Ishikawa (cell line): ENCODE measurements around the gene S100A13.

ENCODE experiments used
- CEBPB ChIP-seq: IDR thresholded peaks from 2 replicates; pipeline ENCODE4 v1.6.1; 2012
- EGR1 ChIP-seq: IDR thresholded peaks from 2 replicates; pipeline ENCODE4 v1.6.1; 2012
- EP300 ChIP-seq: IDR thresholded peaks from 2 replicates; pipeline ENCODE4 v1.6.1; 2012; ENCODE audit warnings: borderline replicate concordance
- FOXM1 ChIP-seq: IDR thresholded peaks from 2 replicates; pipeline ENCODE4 v1.6.1; 2012; ENCODE audit warnings: low read depth, borderline replicate concordance
- NFIC ChIP-seq: IDR thresholded peaks from 2 replicates; pipeline ENCODE4 v1.6.1; 2012
- RAD21 ChIP-seq: IDR thresholded peaks from 2 replicates; pipeline ENCODE4 v1.6.1; 2012; ENCODE audit warnings: low read depth
- TAF1 ChIP-seq: IDR thresholded peaks from 2 replicates; pipeline ENCODE4 v1.6.1; 2012; ENCODE audit warnings: low read depth, mild to moderate bottlenecking
- TEAD4 ChIP-seq: IDR thresholded peaks from 2 replicates; pipeline ENCODE4 v1.6.1; 2012
- YY1 ChIP-seq: IDR thresholded peaks from 2 replicates; pipeline ENCODE4 v1.6.1; 2012; ENCODE audit warnings: low read depth
- ZBTB7A ChIP-seq: IDR thresholded peaks from 2 replicates; pipeline ENCODE4 v1.6.1; 2012; ENCODE audit warnings: low read depth
- TF ChIP-seq, protein P1 (sequence below): IDR thresholded peaks from 2 replicates; pipeline ENCODE4 v1.6.1; 2012
- TF ChIP-seq, protein P2 (sequence below): IDR thresholded peaks from 2 replicates; pipeline ENCODE4 v1.6.1; 2012; ENCODE audit warnings: low read depth, mild to moderate bottlenecking

DNA sequence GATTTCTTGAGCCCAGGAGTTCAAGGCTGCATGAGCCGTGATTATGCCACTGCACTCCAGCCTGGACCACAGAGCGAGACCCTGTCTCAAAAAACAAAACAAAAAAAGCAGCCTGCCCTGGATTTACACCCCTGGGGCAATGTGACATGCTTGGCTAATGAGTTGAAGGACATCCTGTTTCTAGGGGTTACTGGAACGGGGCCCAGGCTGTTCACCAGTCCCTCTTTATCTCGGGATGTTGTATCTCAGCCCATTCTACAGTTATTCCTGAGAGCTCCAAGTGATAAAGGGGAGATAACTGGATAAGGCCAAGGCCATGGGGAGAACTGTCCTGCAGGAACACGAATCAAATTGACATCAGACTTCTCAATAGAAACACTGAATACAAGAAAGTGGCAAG lies 40.0 kb downstream of the S100A13 start:
- TF ChIP-seq, protein P1, sequence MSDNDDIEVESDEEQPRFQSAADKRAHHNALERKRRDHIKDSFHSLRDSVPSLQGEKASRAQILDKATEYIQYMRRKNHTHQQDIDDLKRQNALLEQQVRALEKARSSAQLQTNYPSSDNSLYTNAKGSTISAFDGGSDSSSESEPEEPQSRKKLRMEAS = no peak
- TF ChIP-seq RAD21 (no peak), YY1 (no peak), TEAD4 (no peak), FOXM1 (no peak), TAF1 (no peak), CEBPB (no peak), EP300 (no peak), NFIC (no peak), ZBTB7A (no peak), EGR1 (no peak)
- TF ChIP-seq, protein P2, sequence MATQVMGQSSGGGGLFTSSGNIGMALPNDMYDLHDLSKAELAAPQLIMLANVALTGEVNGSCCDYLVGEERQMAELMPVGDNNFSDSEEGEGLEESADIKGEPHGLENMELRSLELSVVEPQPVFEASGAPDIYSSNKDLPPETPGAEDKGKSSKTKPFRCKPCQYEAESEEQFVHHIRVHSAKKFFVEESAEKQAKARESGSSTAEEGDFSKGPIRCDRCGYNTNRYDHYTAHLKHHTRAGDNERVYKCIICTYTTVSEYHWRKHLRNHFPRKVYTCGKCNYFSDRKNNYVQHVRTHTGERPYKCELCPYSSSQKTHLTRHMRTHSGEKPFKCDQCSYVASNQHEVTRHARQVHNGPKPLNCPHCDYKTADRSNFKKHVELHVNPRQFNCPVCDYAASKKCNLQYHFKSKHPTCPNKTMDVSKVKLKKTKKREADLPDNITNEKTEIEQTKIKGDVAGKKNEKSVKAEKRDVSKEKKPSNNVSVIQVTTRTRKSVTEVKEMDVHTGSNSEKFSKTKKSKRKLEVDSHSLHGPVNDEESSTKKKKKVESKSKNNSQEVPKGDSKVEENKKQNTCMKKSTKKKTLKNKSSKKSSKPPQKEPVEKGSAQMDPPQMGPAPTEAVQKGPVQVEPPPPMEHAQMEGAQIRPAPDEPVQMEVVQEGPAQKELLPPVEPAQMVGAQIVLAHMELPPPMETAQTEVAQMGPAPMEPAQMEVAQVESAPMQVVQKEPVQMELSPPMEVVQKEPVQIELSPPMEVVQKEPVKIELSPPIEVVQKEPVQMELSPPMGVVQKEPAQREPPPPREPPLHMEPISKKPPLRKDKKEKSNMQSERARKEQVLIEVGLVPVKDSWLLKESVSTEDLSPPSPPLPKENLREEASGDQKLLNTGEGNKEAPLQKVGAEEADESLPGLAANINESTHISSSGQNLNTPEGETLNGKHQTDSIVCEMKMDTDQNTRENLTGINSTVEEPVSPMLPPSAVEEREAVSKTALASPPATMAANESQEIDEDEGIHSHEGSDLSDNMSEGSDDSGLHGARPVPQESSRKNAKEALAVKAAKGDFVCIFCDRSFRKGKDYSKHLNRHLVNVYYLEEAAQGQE = no peak
